Measurements from ENCODE around the gene SLC4A1.

Gene SLC4A1

DNA sequence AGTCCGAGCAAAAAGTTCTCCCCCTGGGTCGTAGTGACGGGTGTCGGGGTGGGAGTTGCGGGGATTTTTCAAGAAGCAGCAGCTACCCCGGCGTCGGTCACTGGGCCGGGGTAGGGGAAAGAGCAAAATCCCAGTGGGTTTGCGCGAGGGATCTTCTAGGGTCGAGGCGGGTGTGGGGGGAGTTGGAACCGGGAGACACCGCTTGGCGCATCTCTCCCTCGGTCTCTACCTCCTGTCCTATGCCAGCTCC is 46.1 kb downstream of the SLC4A1 start:
- H3K4me3 ChIP-seq (ENCODE audit: low read depth, low read length): peak overlapping the region; percentile 72
- TF ChIP-seq CTCF (IDR thresholded peaks at IDR 0.05; ENCODE audit: insufficient read depth, low read depth, low read length, missing control alignments): no peak
- no peak for DNase-seq (ENCODE audit: low read depth)

- no peak for TF ChIP-seq CTCF (IDR thresholded peaks at IDR 0.05; ENCODE audit: insufficient read depth, low read depth, low read length, missing control alignments)
Observed at GRCh38 chr17:44221084-44221861, 46.7 kb downstream of the SLC4A1 start.

GRCh38 chr17:44220213-44221083 is 47.5 kb downstream of the SLC4A1 start:
- peak; percentile 2 for TF ChIP-seq CTCF (IDR thresholded peaks at IDR 0.05; ENCODE audit: insufficient read depth, low read depth, low read length, missing control alignments)
- peak; percentile 74 for DNase-seq (ENCODE audit: low read depth)
- peak overlapping the region; percentile 76 for H3K4me3 ChIP-seq (ENCODE audit: low read depth, low read length)

More at GRCh38 chr17:44221084-44221861, 46.7 kb downstream of the SLC4A1 start:
- H3K4me3 ChIP-seq (ENCODE audit: low read depth, low read length): peak overlapping the region; percentile 72
- DNase-seq (ENCODE audit: low read depth): peak; percentile 86

GRCh38 chr17:44219616-44220212 is 48.2 kb downstream of the SLC4A1 start, which contains the start of gene UBTF:
Gene UBTF (minus strand): TSS chr17:44219675. CDS start chr17:44218229, 1,446 bp downstream.
- peak within 1 kb of the TSS; percentile 76 for H3K4me3 ChIP-seq (ENCODE audit: low read depth, low read length)
- DNase-seq (ENCODE audit: low read depth): peak; percentile 80
- TF ChIP-seq CTCF (IDR thresholded peaks at IDR 0.05; ENCODE audit: insufficient read depth, low read depth, low read length, missing control alignments): peak; percentile 8

- peak overlapping the region; percentile 42; the same call in 1 of the 2 replicates for H3K4me3 ChIP-seq (ENCODE audit: low read depth, low read length)
- peak; percentile 89 for DNase-seq (ENCODE audit: low read depth)
- TF ChIP-seq CTCF (IDR thresholded peaks at IDR 0.05; ENCODE audit: insufficient read depth, low read depth, low read length, missing control alignments): peak; percentile 54
Observed at GRCh38 chr17:44219108-44219615, 48.8 kb downstream of the SLC4A1 start.

DNA sequence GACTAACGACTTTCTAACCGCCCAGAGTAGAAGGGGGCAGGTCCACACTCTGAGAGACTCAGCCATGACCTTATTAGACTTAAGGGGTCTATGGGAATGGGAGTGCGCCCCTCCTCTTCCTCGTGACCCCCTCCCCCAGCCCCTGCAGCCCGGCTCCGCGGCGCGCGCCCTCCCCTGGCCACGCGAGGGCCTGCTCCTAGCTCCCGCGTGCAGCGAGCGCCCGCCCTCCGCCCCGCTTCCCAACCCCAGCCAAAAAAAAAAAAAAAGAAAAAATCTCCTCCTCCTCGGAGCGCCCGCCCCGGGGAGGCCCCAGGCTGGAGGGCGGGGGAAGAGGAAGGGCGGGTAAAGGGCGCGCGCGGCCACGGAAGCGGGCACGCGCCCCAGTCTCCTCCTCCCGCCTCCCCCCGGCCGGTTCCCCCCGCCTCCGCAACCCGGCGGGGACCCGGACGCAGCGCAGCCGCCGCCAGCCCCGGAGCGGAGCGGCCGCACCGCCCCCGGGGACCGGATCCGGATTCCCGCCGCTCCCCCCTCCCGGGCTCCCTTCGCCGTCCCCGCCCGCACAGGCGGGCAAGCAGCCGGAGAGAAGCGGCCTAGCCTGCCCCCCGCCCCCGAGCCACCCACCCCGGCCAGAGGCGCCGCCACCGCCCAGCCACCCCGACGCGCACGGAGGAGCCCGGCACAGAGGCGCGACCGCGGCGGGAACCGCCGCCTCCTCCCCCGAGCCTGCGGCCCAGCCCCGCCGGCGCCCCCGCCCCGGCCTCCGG is 49.4 kb downstream of the SLC4A1 start:
- DNase-seq (ENCODE audit: low read depth): peak; percentile 96
- TF ChIP-seq CTCF (IDR thresholded peaks at IDR 0.05; ENCODE audit: insufficient read depth, low read depth, low read length, missing control alignments): peak; percentile 70
- peak overlapping the region; percentile 87 for H3K4me3 ChIP-seq (ENCODE audit: low read depth, low read length)

All from GM12865 (cell line).